ENCODE results near the gene PARD3.

Gene PARD3

GRCh38 chr10:34169131-34169530, 646.0 kb downstream of the PARD3 start:
- no peak for DNase-seq

DNA sequence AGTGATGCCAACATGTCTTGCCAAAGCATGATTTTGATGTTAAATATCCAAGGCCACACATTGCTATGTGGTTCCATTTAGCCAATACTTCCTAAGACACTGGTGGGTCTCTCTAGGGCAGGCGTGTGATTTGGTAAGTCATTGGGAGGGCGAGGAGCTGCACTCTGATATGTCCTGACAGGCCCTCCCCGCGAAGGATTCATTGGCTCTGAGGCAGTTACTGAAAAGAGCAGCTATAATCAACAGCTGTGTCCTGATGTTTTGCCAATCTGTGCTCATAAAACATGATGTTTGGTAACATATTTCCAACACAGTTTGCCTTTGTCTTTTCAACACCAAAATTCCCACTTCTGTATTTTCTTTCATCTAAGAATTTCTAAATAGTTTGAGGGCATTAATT, 646.7 kb downstream of the PARD3 start:
- no peak for DNase-seq

GRCh38 chr10:34166823-34167222, 648.3 kb downstream of the PARD3 start:
- no peak for DNase-seq

DNA sequence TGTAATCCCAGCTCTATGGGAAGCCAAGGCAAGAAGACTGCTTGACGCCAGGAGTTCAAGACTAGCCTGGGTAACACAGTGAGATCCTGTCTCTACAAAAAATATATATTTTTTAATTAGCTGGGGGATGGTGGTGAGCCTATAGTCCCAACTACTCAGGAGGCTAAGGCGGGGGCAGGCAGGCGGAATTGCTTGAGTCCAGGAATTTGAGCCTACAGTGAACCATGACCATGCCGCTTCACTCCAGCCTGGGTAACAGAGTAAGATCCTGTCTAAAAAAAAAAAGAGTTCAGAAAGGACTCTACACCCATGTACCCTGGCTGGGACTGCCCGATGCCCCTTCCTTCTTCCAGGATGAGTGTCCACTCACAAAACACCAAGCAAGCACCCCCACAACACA, 648.7 kb downstream of the PARD3 start:
- DNase-seq: no peak

DNA sequence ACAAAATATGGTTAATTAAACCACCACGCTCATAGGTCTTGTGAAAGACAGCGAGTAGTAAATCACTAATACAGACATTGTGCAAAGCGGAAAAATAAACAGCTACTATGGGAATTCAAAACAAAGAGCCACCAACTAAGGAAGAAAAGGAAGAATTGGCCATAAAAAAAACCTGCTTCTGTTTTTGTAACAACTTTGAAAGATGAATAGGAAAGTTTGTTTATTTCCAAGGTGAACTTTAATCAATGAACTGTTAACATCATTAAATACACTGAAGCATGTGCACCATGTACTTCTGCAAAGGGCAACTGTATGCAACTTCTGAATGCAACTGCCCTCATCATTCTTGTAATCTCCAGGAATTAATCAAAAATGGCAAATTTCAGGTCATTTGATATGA, 651.1 kb downstream of the PARD3 start:
- DNase-seq: no peak

DNA sequence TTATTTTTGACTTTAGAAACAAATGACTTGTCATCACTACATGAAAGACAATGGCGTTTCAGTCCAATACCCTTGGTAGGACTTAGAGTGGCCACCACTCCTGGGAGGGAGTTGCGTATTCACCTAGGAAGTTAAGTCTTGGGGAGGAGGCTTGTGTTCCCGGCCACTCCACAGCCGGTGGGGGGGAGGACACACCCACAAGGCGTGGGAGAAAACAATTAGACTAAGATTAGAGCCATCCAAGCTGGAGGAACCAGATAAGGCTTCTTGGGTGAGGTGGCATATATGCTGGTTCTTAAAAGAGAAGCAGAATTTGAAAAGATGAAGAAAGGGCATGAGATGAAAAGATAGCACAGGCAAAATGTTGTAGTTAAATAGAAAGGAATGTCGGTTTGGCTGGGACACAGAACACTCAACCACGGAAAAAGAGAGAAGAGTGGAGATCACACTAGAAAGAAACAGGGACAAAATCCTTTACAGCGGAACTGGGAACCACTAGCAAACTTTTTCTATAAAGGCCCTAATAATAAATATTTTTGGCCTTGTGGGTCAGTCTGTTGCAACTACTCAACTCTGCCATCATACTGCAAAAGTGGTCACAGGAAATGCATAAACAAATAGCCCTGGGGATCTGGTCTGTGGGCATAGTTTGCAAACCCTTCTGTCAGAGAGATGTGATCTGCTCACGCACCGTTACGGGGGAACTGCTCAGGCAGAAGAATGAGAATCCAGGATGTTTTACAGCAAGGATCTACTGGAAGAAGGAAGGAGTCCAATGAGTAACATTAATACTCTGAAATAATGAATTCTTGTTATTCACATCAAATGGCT, 651.8 kb downstream of the PARD3 start:
- DNase-seq: no peak

GRCh38 chr10:34161777-34162370, 653.2 kb downstream of the PARD3 start:
- DNase-seq: no peak

DNA sequence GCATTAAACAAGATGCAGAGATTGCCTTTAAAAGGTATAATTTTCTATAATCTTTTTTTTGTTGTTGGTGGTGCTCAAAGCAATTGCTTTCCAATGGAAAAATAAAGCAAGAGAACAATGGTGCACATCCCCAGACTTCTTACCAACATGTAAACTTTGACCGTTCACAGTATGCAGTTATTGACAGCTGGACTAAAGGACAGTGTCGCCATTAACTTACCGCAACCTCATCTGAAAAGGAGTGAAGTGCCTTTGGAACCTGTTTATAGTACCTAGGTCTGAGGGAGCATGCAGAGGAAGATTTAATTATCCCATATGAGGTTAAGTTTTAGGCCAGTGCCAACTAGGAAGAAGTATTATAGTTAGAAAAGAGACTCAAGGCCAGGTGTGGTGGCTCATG, 654.5 kb downstream of the PARD3 start:
- no peak for DNase-seq

DNA sequence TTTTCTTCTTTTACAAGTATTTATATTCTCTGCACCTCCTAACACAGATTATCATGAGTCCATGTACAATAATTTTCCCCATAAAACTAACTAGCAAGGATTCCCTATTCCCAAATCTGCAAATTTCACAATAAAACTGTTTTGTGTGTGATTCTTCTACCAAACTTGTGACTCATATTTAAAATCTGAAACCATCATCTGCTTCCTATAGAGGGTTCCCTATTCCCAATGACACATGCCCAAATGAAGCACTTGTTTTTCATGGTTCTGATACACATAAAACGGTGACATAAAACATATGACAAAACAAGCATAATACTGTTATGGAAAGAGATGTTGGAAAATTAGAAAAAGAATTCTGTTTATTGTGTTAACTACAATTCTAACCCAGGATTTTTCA, 657.6 kb downstream of the PARD3 start:
- DNase-seq: no peak

GRCh38 chr10:34156781-34157425, 658.2 kb downstream of the PARD3 start:
- no peak for DNase-seq

- no peak for DNase-seq
Observed at GRCh38 chr10:34155812-34156211, 659.3 kb downstream of the PARD3 start.

DNA sequence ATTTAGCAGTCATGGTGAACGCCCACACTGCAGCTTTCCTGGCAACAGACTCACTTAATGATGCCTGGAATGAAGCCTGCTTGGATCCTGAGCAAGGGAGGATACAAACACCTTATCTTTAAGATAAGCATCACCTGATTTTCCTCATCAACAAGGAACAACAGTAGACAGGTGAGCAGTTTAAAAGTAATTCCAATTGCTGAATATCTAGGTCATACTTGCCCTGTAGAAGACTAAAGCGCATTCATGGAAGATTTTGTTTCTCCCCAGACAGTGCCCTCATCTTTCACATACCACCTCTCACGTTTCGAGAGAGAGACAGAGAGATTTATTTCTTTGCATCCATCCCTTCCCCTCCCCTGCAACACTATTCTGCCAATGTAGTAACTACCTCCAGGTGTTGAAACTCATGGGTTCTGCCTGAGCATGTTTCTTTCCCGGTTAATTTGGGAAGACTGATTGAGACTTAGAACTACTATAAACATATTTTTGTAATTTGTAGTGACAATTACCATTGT, 660.7 kb downstream of the PARD3 start:
- no peak for DNase-seq

DNA sequence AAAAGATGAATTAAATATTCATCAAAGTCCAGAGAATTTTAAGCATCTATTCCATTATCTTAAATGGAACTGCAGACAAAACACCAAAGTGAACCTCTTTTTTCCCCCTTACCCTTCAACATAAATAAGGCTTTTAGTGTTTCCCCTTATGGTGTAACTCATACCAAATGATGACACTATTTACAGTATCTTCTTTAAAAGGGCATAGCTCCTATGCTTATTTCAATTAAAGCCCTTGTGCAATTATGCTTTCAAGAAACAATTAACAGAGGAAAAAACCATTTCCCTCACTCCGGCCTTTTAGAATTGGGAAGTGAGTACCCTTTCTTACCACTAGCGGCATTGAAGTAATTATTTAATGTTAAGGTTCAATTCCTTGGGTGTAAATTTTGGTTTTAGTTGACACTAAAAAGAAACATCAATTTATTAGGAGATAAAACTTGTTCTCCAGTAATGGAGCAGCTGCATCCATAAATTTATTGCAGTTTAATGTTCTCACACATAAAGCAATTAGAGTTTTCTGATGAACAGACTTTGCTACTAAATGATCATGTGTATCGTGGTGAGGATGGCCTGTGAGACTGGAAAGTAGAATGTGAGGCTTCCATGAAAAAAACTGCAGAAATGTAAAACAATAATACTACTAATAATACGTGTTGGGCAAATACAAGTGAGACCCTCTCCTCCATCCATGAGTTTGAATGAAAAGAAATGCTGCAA, 661.3 kb downstream of the PARD3 start:
- no peak for DNase-seq

DNA sequence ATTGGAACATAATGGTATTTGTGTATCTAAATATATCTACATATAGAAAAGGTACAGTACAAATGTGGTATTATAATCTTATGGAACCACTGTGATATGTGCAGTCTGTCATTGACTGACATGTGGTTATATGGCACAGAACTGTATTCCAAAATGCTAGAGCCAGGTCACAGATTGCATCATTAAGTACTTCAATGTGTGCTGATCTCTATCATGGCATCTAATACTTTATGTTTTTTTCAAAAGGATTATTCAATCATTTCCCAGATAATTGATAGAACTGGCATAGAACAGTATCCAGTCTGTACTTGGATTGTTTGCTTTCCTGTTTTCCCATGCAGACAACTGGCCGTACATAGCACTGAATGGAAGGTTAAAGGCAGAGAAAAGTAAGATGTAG, 662.7 kb downstream of the PARD3 start:
- DNase-seq: no peak

DNA sequence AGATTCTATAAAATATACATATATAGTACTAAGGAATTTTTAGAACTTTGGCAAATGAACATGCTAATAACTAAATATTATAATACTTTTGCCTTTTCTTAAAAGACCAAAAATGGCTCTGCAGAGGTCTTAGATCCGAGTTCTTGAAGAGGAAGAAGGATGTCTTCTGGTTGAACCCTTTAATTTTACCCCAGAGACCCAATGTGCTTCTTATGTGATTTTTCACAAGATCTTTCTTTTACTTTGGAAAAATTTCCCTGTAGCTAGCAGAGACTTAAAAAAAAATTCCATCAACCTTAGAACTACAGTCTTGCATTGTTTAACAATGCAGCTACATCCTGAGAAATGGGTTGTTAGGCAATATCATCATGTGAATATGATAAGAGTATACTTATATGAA, 663.2 kb downstream of the PARD3 start:
- no peak for DNase-seq

GRCh38 chr10:34151481-34151880, 663.6 kb downstream of the PARD3 start:
- DNase-seq: no peak

- no peak for DNase-seq
Observed at GRCh38 chr10:34150103-34150502, 665.0 kb downstream of the PARD3 start.

DNA sequence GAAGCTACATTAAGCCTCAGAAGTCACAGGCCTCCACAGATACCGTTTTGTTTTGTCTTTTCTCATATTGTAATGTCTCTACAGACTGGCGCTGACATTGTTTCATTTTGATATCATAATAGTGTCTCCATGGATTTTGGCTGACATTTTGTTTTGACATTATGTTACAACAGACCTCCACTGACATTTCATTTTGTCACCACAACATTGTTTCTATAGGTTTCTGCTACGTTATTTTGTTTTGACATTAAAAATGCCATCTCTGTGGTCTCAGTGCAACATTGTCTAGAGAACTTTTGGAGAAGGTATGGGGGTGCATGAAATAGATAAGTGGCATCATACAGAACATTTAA, 666.8 kb downstream of the PARD3 start:
- DNase-seq: no peak

DNA sequence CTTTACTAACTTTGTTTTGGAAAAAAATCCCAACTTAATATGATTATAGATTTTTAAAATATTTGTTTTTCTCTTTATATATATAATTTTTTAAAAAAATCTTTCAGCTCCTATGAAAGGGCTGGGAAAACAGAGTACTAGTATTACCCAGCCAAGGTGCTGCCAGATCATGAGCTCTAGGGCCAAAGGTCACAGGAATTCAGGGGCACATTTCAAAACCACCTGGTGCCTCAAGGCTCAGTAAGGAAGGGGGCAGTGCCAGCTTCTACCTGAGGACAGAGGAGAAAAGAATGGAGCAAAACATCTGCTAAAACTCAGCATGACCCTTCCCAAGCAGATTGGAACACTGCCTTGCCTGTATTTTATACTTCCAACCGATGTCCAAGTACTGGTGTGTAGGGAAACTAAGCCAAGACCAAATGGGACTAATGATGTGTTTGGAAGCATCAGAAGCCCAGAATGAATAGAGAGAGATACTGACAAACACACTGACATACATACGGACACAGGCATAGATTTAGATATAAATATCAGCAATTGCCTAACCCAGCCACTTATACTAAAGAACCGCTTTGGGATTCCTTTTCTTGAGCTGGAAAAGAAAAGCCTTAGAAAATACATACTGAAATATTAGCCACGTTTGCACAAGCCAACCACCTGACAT, 667.3 kb downstream of the PARD3 start:
- no peak for DNase-seq

DNA sequence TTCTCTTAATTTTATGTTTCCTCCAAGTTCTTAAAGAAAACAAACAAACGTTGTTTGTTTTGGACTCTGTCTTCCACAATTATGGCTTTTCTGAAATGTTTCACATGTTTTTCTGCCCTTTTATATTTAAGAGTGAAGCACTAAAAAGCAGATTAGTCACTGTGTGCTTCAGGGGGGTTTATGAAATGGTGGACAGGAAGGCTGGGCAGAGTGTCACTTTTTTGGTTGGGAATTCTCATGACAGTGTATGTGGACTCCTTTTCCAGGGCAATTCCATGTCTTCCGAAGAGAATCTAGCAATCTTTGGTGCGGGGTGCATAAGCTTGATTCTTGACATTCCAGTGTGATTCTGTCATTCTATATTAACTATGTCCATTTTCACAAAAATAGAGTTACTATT, 669.4 kb downstream of the PARD3 start:
- DNase-seq: no peak

GRCh38 chr10:34143466-34143865, 671.6 kb downstream of the PARD3 start:
- no peak for DNase-seq

DNA sequence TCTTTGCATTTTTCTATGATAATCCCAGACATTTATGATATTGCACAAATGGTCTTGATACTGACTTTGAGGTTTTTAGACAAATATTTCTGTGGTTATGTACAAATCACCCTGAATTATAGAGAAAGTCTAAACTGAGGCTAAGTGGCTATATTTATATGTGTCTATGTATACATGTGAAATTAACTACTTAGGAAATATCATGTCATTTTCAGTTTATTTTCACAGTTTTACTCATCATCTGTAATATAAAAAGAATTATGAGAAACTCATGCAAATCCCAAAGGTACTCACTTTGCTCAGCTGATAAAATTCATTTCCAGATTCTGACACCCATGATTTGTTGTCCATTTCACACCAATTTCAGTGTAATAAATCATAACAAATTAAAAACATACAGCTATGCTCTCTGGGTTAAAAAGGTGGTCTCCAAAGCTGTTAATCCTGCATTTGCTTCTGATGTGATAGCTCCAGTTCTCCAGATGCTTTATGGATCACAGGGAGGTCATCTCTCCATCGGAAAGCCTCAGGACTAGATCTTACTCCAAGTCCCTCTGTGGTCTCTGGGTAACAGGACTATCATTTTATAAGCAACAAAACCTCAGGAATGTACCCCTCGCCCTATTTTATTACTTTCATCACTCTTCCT, 673.9 kb downstream of the PARD3 start:
- no peak for DNase-seq
